ENCODE results near the gene RAB44.

Gene RAB44

DNA sequence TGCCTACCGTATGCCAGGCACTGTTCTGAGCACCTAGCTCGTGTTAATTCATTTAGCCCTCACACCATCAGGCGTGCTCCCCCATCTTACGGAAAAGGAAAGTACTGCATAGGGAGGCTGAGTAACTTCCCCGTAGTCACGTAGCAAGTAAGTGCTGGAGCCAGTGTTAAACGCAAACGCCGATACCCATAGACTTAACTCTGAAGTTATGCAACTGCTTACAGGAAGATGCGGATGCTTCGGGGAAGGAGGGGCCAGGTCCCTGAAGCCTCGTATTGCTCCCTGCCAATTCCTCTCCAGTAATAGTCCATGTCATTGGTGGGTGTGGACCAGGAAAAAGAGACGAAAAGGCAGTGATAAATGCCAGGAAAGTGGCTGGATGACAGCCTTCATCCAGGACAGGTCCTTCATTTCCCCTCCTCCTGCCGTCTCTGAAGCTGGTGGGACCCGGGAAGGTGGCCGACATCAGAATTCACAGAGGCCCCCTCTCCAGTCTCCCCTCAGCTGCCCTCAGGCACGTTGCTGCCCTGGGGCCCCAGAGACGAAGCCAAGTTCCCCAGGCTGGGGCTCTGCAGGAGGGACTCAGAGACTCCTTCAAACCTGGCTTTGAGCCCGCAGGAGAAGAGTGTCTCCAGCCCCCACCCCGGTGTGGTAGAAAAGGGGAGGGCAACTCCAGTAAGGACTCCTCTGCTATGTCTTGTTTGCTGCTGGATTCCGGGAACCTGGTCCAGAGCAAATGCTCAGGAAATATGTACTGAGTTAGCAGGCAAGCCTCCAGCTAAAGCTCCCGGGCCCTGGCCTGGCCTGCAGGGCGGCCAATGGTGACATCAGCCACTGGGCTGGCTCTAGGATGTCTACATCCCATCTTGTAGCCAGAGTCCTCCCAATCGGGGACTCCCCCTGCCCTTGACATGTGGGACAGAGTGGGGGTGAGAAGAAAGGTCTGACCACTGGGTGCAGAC, 37.8 kb downstream of the RAB44 start:
- no peak for FAIRE-seq

GRCh38 chr6:36737043-36737785, 39.6 kb downstream of the RAB44 start:
- FAIRE-seq: no peak

DNA sequence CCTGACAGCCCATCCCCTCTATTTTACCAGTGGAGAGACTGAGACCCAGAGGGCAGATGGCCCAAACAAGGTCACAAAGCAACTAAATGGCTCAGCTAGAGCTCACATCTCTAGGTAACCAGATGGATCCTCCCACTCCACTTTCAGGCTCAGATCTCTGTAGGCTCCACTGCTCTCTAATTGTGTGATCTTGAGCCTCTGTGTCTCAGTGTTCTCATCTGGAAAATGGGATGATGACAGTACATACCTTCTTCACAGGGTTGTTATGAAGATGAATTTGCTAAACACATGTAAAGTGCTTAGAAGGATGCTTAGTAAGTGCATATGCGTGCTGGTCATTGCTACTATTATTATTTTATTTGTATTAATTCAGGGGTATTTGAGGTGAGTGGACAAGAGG, 40.5 kb downstream of the RAB44 start:
- FAIRE-seq: no peak

- FAIRE-seq: no peak
Measured at GRCh38 chr6:36739947-36740817, 42.6 kb downstream of the RAB44 start.

DNA sequence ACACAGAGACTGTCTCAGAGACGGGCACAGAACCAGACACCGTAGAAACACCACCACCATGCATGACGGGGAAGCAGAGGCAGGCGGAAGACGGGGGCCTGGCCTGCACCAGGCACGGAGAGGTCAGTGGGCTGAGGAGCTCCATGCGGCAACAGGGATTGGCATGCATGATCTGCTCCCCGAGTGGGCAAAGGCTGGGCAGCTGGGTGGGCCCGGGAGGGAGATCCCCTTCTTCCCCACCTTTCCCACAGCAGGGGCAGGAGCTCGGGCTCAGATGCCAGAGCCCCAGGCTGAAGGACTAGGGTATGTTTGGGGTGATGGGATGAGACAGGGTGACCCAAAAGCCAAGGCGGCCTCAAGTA, 43.2 kb downstream of the RAB44 start:
- FAIRE-seq: no peak

DNA sequence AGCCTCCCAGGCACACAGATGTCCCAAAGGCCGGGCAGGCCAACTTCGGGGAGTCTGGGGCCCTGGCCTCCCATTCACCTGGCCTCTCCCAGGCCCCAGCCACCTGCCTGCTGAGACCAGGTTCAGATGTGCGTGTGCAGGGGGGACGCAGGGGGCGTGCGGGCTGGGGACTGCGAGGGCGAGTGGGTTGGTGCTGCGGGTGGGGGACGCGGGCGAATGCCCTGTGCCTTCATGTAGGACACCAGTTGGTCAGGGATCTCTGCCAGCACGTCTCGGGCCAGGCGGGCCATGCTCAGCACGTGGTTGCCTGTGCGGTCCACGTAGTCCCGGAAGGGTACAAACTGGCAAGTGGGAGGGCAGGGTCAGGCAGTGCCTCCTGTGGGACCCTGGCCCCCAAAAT, 44.5 kb downstream of the RAB44 start:
- FAIRE-seq: no peak

GRCh38 chr6:36743032-36743431, 45.4 kb downstream of the RAB44 start:
- FAIRE-seq: no peak

GRCh38 chr6:36743538-36744303, 46.1 kb downstream of the RAB44 start:
- no peak for FAIRE-seq

DNA sequence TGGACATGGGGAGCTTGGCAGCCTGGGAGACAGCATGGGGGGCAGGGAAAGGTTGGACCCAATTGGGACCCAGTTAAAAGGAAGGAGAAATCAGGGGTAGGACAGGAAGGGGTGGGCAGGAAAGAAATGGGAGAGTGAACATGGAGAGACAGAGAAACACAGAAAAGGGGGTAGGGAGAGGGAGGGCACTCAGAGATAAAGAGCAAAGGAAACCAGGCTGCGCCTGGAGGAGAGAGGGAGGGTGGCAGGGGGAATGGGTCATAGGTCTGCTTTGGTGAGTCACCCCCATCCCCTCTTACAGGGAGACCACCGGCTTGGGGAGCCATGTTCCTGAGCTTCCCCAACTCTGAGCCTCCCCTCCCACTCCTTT, 46.7 kb downstream of the RAB44 start:
- no peak for FAIRE-seq

DNA sequence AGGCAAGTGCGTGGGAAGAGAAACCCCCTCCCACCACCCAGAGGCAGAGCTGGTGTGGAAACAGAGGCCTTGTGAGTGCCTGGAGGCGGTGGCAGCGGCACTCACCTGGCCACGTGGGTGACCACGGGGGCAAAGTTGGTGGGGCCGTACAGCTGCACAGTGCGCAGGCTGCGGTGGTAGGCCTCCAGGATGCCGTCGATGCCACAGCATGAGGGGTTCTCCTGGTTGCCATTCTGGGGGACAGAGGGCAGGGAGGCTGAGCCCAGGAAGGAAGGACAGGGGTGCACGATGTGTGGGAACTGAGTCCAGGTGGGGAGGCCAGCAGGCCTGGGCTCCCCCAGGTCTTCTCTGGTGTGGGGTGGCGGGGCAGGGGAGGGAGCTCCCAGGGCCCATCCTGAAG, 47.7 kb downstream of the RAB44 start:
- no peak for FAIRE-seq

GRCh38 chr6:36745836-36746235, 48.2 kb downstream of the RAB44 start:
- no peak for FAIRE-seq

- no peak for FAIRE-seq
Measured at GRCh38 chr6:36746251-36746650, 48.6 kb downstream of the RAB44 start.

GRCh38 chr6:36749829-36750489, 52.3 kb downstream of the RAB44 start:
- FAIRE-seq: no peak

DNA sequence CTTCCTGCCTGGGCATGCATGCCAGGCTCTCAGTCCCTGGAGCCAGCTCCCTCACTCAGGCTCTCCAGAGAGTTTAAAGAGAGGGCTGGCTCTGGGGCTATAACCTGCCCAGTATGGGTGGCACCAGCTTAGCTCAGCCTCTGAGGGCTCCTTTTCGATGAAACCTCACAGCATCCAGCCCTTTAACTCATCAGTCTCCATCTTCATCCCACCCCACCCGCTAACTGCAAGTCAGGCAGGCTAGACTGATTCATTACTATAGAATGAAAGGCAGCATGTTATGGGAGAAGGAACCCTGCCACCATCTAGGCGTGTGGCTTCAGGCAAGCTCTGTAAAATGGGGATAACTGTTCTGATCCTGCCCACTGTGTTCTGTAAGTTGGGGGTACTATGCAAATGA, 53.5 kb downstream of the RAB44 start:
- FAIRE-seq: no peak

- FAIRE-seq: no peak
Measured at GRCh38 chr6:36751833-36752186, 54.2 kb downstream of the RAB44 start.

GRCh38 chr6:36752187-36752885, 54.7 kb downstream of the RAB44 start:
- FAIRE-seq: no peak

DNA sequence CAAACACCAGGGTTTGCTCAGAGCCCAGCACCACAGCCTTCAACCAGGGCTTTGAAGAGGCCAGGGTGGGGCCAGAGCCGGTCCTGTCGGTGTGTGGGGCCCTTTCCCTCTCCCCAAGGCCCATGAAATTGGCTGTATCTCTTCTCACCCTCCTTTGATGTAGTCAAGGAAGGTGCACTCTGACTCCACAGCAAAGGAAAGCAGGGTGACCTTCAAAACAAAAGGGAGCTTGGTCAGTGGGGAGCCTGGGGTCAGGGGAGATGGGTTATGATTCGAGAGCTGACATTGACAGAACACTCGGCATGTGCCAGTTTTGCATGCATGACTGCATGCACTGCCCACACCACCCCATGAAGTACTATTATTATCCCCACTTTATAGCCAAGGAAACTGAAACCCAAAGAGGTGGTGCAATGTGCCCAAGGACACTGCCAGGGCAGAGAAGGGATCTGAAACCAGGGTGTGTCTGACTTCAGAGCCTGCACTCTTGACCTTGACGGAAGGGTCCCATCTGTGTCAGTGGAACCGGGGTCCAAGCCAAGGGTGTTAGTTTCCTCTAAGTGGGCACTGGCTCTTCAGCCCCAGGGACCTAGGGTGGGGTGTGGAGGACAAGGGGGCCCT, 55.4 kb downstream of the RAB44 start:
- no peak for FAIRE-seq

GRCh38 chr6:36753671-36754405, 56.2 kb downstream of the RAB44 start:
- no peak for FAIRE-seq

- FAIRE-seq: no peak
Measured at GRCh38 chr6:36754582-36755434, 57.2 kb downstream of the RAB44 start.

Measured in colon (tissue), 2 donors.